ENCODE measurements around the gene TMEM33. TPM values are rescaled to one million over a fixed set of nuclear protein-coding genes. Genes with fewer than 3 reads are reported as not detected.

Gene TMEM33, protein sequence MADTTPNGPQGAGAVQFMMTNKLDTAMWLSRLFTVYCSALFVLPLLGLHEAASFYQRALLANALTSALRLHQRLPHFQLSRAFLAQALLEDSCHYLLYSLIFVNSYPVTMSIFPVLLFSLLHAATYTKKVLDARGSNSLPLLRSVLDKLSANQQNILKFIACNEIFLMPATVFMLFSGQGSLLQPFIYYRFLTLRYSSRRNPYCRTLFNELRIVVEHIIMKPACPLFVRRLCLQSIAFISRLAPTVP
- total RNA-seq = 90.8 and 107 TPM in 2 replicates

DNA sequence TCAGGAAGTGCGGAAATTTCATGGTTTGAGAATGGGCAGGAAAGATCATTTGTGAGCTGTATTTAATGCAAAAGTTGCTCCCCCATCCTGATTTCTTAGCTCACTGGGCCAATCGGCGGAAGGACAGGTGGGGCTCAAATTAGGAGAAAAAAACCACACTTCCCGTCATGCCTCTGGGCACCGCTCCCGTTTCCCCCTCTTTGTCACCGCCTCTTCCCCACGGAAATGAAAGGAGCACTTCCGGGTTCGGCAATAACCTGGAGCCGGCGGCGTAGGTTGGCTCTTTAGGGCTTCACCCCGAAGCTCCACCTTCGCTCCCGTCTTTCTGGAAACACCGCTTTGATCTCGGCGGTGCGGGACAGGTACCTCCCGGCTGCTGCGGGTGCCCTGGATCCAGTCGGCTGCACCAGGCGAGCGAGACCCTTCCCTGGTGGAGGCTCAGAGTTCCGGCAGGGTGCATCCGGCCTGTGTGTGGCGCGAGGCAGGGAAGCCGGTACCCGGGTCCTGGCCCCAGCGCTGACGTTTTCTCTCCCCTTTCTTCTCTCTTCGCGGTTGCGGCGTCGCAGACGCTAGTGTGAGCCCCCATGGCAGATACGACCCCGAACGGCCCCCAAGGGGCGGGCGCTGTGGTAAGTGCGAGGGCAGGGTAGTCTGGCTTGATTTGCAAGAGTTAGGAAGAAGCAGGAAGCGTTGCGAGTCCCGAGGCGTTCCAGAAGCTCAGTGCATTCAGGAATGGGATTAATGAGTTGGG lies at the start of gene TMEM33:
TSS of gene TMEM33 (plus strand) at position 529 of the 751 bp plus-strand sequence. CDS start at position 585, 56 bp downstream.

DNA sequence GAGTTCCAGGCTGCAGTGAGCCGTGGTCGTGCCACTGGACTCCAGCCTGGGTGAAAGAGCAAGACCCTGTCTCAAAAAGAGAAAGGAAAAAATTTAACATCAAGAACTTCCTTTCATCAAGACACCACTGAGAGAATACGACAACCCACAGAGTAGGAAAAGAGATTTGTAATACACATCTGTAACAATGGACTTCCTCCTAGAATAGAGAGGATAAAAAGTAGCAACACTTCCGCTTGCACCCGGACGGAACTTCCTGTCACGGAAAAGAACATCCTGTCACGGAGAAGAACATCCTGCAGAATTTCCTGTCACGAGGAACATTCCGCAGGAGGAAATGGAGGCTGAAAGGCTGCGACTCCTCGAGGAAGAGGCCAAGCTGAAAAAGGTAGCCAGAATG lies 46.2 kb downstream of the TMEM33 start, which contains the start of gene DCAF4L1:
TSS of gene DCAF4L1 (plus strand) at position 301 of the 400 bp plus-strand sequence. CDS start at position 338, 37 bp downstream.

DNA sequence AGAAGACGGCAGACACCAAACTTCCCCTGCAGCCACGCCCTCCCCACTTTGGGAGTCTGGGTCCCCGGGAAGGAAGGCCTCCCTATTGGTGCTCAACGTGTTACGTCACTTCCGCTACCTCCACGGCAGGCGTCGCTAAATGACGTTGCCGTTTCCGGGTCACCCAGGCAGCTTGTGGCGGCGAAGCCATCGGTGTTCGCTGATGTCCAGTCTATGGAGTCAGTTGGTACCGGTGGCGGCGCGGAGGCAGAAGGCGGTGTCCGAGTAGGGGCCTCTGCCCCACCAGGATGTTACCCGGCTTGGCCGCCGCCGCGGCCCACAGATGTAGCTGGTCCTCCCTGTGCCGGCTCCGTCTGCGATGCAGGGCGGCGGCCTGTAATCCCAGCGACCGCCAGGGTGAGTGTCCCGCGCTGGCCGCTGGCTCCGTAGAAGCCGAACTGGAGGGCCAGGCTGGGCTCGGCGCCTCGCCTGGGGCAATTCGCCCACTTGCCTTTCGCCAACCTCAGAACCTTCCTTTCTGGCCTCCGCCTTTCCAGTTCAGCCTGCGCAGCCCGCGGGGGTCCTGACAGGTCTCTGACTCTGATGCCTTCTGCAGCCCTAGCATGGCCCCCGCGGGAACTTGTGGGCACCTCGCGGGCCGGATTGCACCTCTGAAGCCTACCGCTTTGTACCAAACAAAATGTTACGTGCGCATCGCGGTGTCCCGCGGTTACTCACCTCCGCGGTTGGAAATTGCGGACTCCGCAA lies 55.3 kb downstream of the TMEM33 start, which contains the start of gene SLC30A9:
TSS of gene SLC30A9 (plus strand) at position 166 of the 747 bp plus-strand sequence. CDS start at position 288, 122 bp downstream.

Small RNA genes lying within 50 kb of the gene (small RNA-seq; reads per million reads assigned to genes)
- gene AC108210.2 = not detected

Other genes starting within 250 kb of the TMEM33 start
- gene PHOX2B, start 186.7 kb upstream of the TMEM33 start, total RNA-seq = not detected in 2 replicates
- gene DCAF4L1, start 46.3 kb downstream of the TMEM33 start, total RNA-seq = 0.13 and 0.14 TPM in 2 replicates
- 76.3 and 79.2 TPM in 2 replicates for gene SLC30A9, start 55.1 kb downstream of the TMEM33 start, total RNA-seq
- gene BEND4, start 217.2 kb downstream of the TMEM33 start, total RNA-seq = 0.13 and 2.4 TPM in 2 replicates